GM13977 (cell line): ENCODE measurements around the gene SLC25A41.

ENCODE experiments used
- DNase-seq: peaks from one replicate; pipeline ENCODE4 v3.0.0; 2012; ENCODE audit warnings: low spot score
- in situ Hi-C: fragments of 300-500 bp; cut with MboI; formaldehyde crosslinking; loops from one replicate; pipeline ENCODE4 v1.12.0; 2022; ENCODE audit warnings: low sequenced_read_pairs, low pct_unique_long_range_greater_than_20kb, mixed read lengths, inconsistent platforms; ENCODE audit not compliant: unreplicated experiment
- TF ChIP-seq, protein P1 (sequence below): IDR thresholded peaks from 2 replicates; pipeline ENCODE4 v1.5.1; 2012; ENCODE audit warnings: mild to moderate bottlenecking, control low read depth; ENCODE audit not compliant: insufficient read depth; ENCODE audit errors: extremely low read depth, missing control alignments

The SLC25A41 gene

GRCh38 chr19:6448045-6448444 is 14.5 kb upstream of the SLC25A41 start:
- in situ Hi-C loops: no loop called here
- no peak for DNase-seq
- TF ChIP-seq, protein P1, sequence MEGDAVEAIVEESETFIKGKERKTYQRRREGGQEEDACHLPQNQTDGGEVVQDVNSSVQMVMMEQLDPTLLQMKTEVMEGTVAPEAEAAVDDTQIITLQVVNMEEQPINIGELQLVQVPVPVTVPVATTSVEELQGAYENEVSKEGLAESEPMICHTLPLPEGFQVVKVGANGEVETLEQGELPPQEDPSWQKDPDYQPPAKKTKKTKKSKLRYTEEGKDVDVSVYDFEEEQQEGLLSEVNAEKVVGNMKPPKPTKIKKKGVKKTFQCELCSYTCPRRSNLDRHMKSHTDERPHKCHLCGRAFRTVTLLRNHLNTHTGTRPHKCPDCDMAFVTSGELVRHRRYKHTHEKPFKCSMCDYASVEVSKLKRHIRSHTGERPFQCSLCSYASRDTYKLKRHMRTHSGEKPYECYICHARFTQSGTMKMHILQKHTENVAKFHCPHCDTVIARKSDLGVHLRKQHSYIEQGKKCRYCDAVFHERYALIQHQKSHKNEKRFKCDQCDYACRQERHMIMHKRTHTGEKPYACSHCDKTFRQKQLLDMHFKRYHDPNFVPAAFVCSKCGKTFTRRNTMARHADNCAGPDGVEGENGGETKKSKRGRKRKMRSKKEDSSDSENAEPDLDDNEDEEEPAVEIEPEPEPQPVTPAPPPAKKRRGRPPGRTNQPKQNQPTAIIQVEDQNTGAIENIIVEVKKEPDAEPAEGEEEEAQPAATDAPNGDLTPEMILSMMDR: no peak

DNA sequence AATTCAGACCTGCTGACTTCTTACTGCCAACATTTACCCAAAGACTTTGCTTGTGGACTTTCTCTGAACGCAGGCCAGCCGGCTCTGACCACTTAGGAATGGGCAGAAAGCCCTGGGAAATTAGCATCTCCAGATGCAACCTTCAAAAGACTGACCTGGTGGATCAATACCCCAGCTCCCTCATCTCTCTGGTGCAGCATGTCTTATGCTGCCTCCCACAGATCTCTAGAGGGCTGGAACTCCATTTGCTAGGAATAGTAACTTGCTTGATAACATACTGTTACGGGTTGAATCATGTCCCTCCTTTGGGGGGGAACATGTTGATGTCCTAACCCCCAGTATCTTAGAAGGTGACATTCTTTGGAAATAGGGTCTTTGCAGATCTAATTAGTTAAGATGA is 12.9 kb upstream of the SLC25A41 start:
- TF ChIP-seq, protein P1: no peak
- in situ Hi-C loops: no loop called here

GRCh38 chr19:6443986-6444385 is 10.4 kb upstream of the SLC25A41 start:
- DNase-seq: no peak
- TF ChIP-seq, protein P1: no peak
- in situ Hi-C loops: no loop called here

More for the DNA sequence above, 12.9 kb upstream of the SLC25A41 start:
- DNase-seq: no peak

- DNase-seq: no peak
- TF ChIP-seq, protein P1: no peak
- in situ Hi-C loops: no loop called here
Observed at GRCh38 chr19:6442087-6442688, 8.6 kb upstream of the SLC25A41 start.

DNA sequence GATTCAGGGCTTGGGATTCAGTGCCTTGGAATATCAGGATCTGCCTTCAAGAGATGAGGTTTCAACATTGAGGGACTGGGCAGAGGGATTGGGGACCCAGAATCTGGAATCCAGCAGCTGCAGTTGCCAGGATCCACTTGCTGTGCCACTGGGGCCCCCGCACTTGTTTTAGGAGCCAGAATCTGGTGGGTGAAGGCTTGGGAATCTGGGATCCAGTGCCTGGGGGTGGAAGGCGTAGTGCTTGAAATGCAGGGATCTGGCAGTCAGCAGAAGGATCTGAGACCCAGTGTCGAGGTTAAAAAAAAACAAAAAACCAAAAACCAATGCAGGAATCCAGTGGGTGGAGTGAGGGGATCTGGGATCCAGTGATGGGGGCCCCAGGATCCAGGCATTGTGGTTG is 7.3 kb upstream of the SLC25A41 start:
- DNase-seq: no peak
- TF ChIP-seq, protein P1: no peak
- in situ Hi-C loops: no loop called here

DNA sequence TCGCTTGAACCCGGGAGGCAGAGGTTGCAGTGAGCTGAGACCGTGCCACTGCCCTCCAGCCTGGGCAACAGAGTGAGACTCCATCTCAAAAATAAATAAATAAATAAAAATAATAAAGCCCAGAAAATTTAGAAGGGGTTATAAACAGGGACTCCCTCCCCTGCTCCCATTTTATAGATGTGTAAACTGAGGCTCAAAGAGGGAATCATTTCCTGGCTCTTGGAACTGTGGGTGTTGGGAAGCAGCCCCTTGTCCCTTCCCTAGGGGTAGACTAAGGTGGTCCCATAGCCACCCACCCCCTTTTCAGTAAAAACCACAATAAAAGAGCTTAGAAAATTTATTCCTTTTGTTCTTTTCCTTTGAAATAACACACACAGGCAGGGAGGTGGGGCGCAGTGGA is 6.2 kb upstream of the SLC25A41 start:
- no peak for DNase-seq
- TF ChIP-seq, protein P1: no peak
- in situ Hi-C loops: no loop called here
